H9 (cell line): ENCODE measurements around the gene HRAS. TPM values are rescaled to one million over a fixed set of nuclear protein-coding genes. Genes with fewer than 3 reads are reported as not detected.

Experiments
- DNase-seq: peaks from one replicate; pipeline ENCODE4 v3.0.0-alpha.2; 2017
- H2AFZ ChIP-seq: one replicate; pipeline ENCODE4 v1.6.1; 2013; ENCODE audit warnings: mild to moderate bottlenecking, low read length, control low read depth, moderate library complexity
- H2AK5ac ChIP-seq: 2 replicates; pipeline ENCODE4 v1.6.1; 2013; ENCODE audit warnings: low read length, control low read depth, mixed read lengths; ENCODE audit not compliant: insufficient read length
- H2BK120ac ChIP-seq: one replicate; pipeline ENCODE4 v1.6.1; 2013; ENCODE audit warnings: low read depth, mild to moderate bottlenecking, low read length, control low read depth, inconsistent platforms; ENCODE audit not compliant: poor library complexity, severe bottlenecking
- H2BK12ac ChIP-seq: 2 replicates; pipeline ENCODE4 v1.6.1; 2013; ENCODE audit warnings: low read length, control low read depth, mixed read lengths, low read depth; ENCODE audit not compliant: insufficient read length
- H2BK15ac ChIP-seq: 2 replicates; pipeline ENCODE4 v1.6.1; 2013; ENCODE audit warnings: low read depth, low read length, control low read depth
- H2BK20ac ChIP-seq: one replicate; pipeline ENCODE4 v1.6.1; 2013; ENCODE audit warnings: low read depth, mild to moderate bottlenecking, low read length, control low read depth, inconsistent platforms; ENCODE audit not compliant: poor library complexity, severe bottlenecking
- H2BK5ac ChIP-seq: 2 replicates; pipeline ENCODE4 v1.6.1; 2013; ENCODE audit warnings: low read length, control low read depth, mixed read lengths; ENCODE audit not compliant: insufficient read length
- H3K14ac ChIP-seq: 2 replicates; pipeline ENCODE4 v1.6.1; 2013; ENCODE audit warnings: low read length, control low read depth; ENCODE audit not compliant: insufficient read depth
- H3K18ac ChIP-seq: 2 replicates; pipeline ENCODE4 v1.6.1; 2013; ENCODE audit warnings: low read depth, mild to moderate bottlenecking, mixed read lengths, low read length, control low read depth; ENCODE audit not compliant: insufficient read length
- H3K23ac ChIP-seq: 2 replicates; pipeline ENCODE4 v1.6.1; 2013; ENCODE audit warnings: low read length, control low read depth, mixed read lengths, low read depth; ENCODE audit not compliant: insufficient read length
- H3K23me2 ChIP-seq: 2 replicates; pipeline ENCODE4 v1.6.1; 2013; ENCODE audit warnings: low read depth, mild to moderate bottlenecking, mixed read lengths, low read length, control low read depth; ENCODE audit not compliant: insufficient read length, poor library complexity, severe bottlenecking
- H3K27ac ChIP-seq: 2 replicates; pipeline ENCODE4 v1.5.1; 2013; ENCODE audit warnings: low read length, control low read depth, mixed read lengths, low read depth; ENCODE audit not compliant: insufficient read length
- H3K27me3 ChIP-seq: 2 replicates; pipeline ENCODE4 v1.6.1; 2013; ENCODE audit warnings: low read length, control low read depth, inconsistent platforms; ENCODE audit not compliant: insufficient read depth
- H3K4ac ChIP-seq: 2 replicates; pipeline ENCODE4 v1.6.1; 2013; ENCODE audit warnings: low read depth, mild to moderate bottlenecking, control low read depth, inconsistent platforms, low read length, moderate library complexity
- H3K4me1 ChIP-seq: 2 replicates; pipeline ENCODE4 v1.6.1; 2013; ENCODE audit warnings: low read length, control low read depth, inconsistent platforms; ENCODE audit not compliant: insufficient read depth
- H3K4me2 ChIP-seq: 2 replicates; pipeline ENCODE4 v1.6.1; 2013; ENCODE audit warnings: low read length, control low read depth, mixed read lengths; ENCODE audit not compliant: insufficient read length, insufficient read depth
- H3K56ac ChIP-seq: 2 replicates; pipeline ENCODE4 v1.6.1; 2013; ENCODE audit warnings: low read depth, mild to moderate bottlenecking, mixed read lengths, low read length, control low read depth; ENCODE audit not compliant: insufficient read length
- H3K79me1 ChIP-seq: 2 replicates; pipeline ENCODE4 v1.6.1; 2013; ENCODE audit warnings: low read depth, mild to moderate bottlenecking, moderate library complexity, low read length, control low read depth, inconsistent platforms; ENCODE audit not compliant: insufficient read depth, poor library complexity, severe bottlenecking
- H3K79me2 ChIP-seq: 2 replicates; pipeline ENCODE4 v1.6.1; 2013; ENCODE audit warnings: low read length, control low read depth, inconsistent platforms; ENCODE audit not compliant: insufficient read depth
- H3K9ac ChIP-seq: 2 replicates; pipeline ENCODE4 v1.6.1; 2013; ENCODE audit warnings: low read length, control low read depth, mixed read lengths; ENCODE audit not compliant: insufficient read length; ENCODE audit errors: extremely low read depth
- H3K9me3 ChIP-seq: one replicate; pipeline ENCODE4 v1.6.1; 2013; ENCODE audit warnings: low read depth, low read length, inconsistent platforms; ENCODE audit not compliant: control insufficient read depth
- H3T11ph ChIP-seq: one replicate; pipeline ENCODE4 v1.6.1; 2013; ENCODE audit warnings: mild to moderate bottlenecking, low read length, control low read depth, inconsistent platforms
- H4K20me1 ChIP-seq: one replicate; pipeline ENCODE4 v1.6.1; 2013; ENCODE audit not compliant: control insufficient read depth, insufficient read length, insufficient read depth
- H4K5ac ChIP-seq: 2 replicates; pipeline ENCODE4 v1.6.1; 2013; ENCODE audit warnings: low read depth, mild to moderate bottlenecking, mixed read lengths, low read length, control low read depth; ENCODE audit not compliant: insufficient read length
- H4K8ac ChIP-seq: replicated peaks from 2 replicates; pipeline ENCODE4 v1.6.1; 2013; ENCODE audit warnings: low read length, control low read depth, mixed read lengths, low read depth; ENCODE audit not compliant: insufficient read length
- H4K91ac ChIP-seq: 2 replicates; pipeline ENCODE4 v1.6.1; 2013; ENCODE audit warnings: low read depth, mild to moderate bottlenecking, moderate library complexity, mixed read lengths, low read length, control low read depth; ENCODE audit not compliant: insufficient read length
- H3K27ac Mint-ChIP-seq, 3 experiments: 2 replicates in 2 of 3; 3 replicates in 1 of 3; pipeline ENCODE4 v1.8.0; 2020 to 2021; ENCODE audit warnings: mixed read lengths in 3 of 3, mild to moderate bottlenecking in 1 of 3, moderate library complexity in 1 of 3
- H3K27me3 Mint-ChIP-seq: 2 replicates; pipeline ENCODE4 v1.8.0; 2021; ENCODE audit warnings: low read depth, mild to moderate bottlenecking, moderate library complexity, mixed read lengths
- H3K36me3 Mint-ChIP-seq, 3 experiments: 2 replicates in 2 of 3; 3 replicates in 1 of 3; pipeline ENCODE4 v1.8.0; 2020 to 2021; ENCODE audit warnings: low read depth in 3 of 3, mixed read lengths in 3 of 3; ENCODE audit not compliant: insufficient read depth in 1 of 3
- H3K4me1 Mint-ChIP-seq, 2 experiments: 2 replicates each; pipeline ENCODE4 v1.8.0; 2020; ENCODE audit warnings: mixed read lengths in 2 of 2
- H3K4me3 Mint-ChIP-seq, 2 experiments: 2 replicates in 1 of 2; 3 replicates in 1 of 2; pipeline ENCODE4 v1.8.0; 2020 to 2021; ENCODE audit warnings: mild to moderate bottlenecking in 2 of 2, mixed read lengths in 2 of 2, moderate library complexity in 1 of 2
- H3K9me3 Mint-ChIP-seq, 2 experiments: 2 replicates in 1 of 2; 3 replicates in 1 of 2; pipeline ENCODE4 v1.8.0; 2020; ENCODE audit warnings: mild to moderate bottlenecking in 2 of 2, mixed read lengths in 2 of 2, moderate library complexity in 1 of 2
- CTCF ChIP-seq: fragments of 200-600 bp; sonication (generic); conservative IDR thresholded peaks from 3 replicates; pipeline ENCODE4 v1.8.0; 2021; ENCODE audit warnings: antibody characterized with exemption, mild to moderate bottlenecking
- WGBS: extraction: QIAGEN DNeasy Blood & Tissue Kit; methylation state at CpG from one replicate; pipeline ENCODE4 v1.1.7; 2013; ENCODE audit warnings: missing lambda C conversion rate, low lambda C conversion rate, mixed read lengths; ENCODE audit not compliant: insufficient read length; ENCODE audit errors: extremely low coverage; 5-methylcytosine and 5-hydroxymethylcytosine counted together
- total RNA-seq: library from RNA; stranded (reverse); gene quantifications from 2 replicates; pipeline ENCODE4 v1.2.1, GENCODE V29; 2021

Gene HRAS
- total RNA-seq, 1 experiment from 2014 or later: 61.8 TPM

- H2BK120ac ChIP-seq: no peak overlapping the region
- H3K27me3 ChIP-seq: no peaks in the 10 kb centered on the region
- Mint-ChIP-seq H3K4me3 (no peak overlapping the region), H3K36me3 (peaks cover 15 to 26% (median 16%) of the 10 kb centered on the region in 3 experiments), H3K27ac (no peak overlapping the region), H3K9me3 (peaks cover 34 to 41% of the 10 kb centered on the region in 2 experiments), H3K4me1 (peaks cover 3 to 4% of the 10 kb centered on the region in 2 experiments; a peak in 3 of 4 replicates), H3K27me3 (peaks cover 12% of the 10 kb centered on the region)
- H3T11ph ChIP-seq: no peak overlapping the region
- no peak for DNase-seq
- H2BK20ac ChIP-seq: no peak overlapping the region
- no peaks in the 10 kb centered on the region for H3K79me1 ChIP-seq
- no peak overlapping the region for H3K27ac ChIP-seq
- H3K9me3 ChIP-seq: no peaks in the 10 kb centered on the region
- peaks cover 3% of the 10 kb centered on the region for H3K23me2 ChIP-seq
- TF ChIP-seq CTCF: no peak
- no peak overlapping the region for H3K9ac ChIP-seq
- H3K18ac ChIP-seq: no peak overlapping the region
- H3K4me2 ChIP-seq: no peak overlapping the region
- no peak overlapping the region for H2AK5ac ChIP-seq
- no peaks in the 10 kb centered on the region for H3K4me1 ChIP-seq
- no peak overlapping the region for H3K23ac ChIP-seq
- no peak overlapping the region for H4K8ac ChIP-seq
- no peak overlapping the region for H2BK12ac ChIP-seq
- H3K4ac ChIP-seq: no peak overlapping the region
- no peak overlapping the region for H2AFZ ChIP-seq
- H4K5ac ChIP-seq: no peak overlapping the region
- H2BK5ac ChIP-seq: no peak overlapping the region
- no peaks in the 10 kb centered on the region for H3K79me2 ChIP-seq
- H3K14ac ChIP-seq: no peak overlapping the region
- no peak overlapping the region for H3K56ac ChIP-seq
- no peaks in the 10 kb centered on the region for H4K20me1 ChIP-seq
- H2BK15ac ChIP-seq: no peak overlapping the region
- WGBS: no CpG with 5 or more reads among the region's 10 CpGs
- H4K91ac ChIP-seq: no peak overlapping the region
These were observed 14.1 kb downstream of the HRAS start for GRCh38 chr11:521177-521688.
